ENCODE results near the gene BMP5. TPM values are rescaled to one million over a fixed set of nuclear protein-coding genes. Genes with fewer than 3 reads are reported as not detected.

BMP5 gene
- total and polyA plus RNA-seq, 2 donors (not counting 3 experiments of a cell fraction or from before 2014, with no cell fraction given): not detected

- TF ChIP-seq, protein P1, sequence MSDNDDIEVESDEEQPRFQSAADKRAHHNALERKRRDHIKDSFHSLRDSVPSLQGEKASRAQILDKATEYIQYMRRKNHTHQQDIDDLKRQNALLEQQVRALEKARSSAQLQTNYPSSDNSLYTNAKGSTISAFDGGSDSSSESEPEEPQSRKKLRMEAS (IDR thresholded peaks at IDR 0.05; ENCODE audit: insufficient read depth, insufficient read length): no peak
- TF ChIP-seq POLR2A (IDR thresholded peaks at IDR 0.05; ENCODE audit: low read depth, low read length): no peak
- TF ChIP-seq MYC (IDR thresholded peaks at IDR 0.05; ENCODE audit: low read depth, low read length): no peak
- no peak for TF ChIP-seq GATA2 (IDR thresholded peaks at IDR 0.05; ENCODE audit: insufficient read depth, insufficient read length, low read depth, low read length)
- TF ChIP-seq JUN (IDR thresholded peaks at IDR 0.05; ENCODE audit: borderline replicate concordance, insufficient read depth, insufficient read length, low read depth): no peak
- TF ChIP-seq, protein P2, sequence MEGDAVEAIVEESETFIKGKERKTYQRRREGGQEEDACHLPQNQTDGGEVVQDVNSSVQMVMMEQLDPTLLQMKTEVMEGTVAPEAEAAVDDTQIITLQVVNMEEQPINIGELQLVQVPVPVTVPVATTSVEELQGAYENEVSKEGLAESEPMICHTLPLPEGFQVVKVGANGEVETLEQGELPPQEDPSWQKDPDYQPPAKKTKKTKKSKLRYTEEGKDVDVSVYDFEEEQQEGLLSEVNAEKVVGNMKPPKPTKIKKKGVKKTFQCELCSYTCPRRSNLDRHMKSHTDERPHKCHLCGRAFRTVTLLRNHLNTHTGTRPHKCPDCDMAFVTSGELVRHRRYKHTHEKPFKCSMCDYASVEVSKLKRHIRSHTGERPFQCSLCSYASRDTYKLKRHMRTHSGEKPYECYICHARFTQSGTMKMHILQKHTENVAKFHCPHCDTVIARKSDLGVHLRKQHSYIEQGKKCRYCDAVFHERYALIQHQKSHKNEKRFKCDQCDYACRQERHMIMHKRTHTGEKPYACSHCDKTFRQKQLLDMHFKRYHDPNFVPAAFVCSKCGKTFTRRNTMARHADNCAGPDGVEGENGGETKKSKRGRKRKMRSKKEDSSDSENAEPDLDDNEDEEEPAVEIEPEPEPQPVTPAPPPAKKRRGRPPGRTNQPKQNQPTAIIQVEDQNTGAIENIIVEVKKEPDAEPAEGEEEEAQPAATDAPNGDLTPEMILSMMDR (IDR thresholded peaks at IDR 0.05; ENCODE audit: extremely low read depth in 1 of 2, insufficient read depth in 1 of 2, low read depth in 1 of 2, low read length in 2 of 2): no peak
- no peak for TF ChIP-seq EZH2 (IDR thresholded peaks at IDR 0.05; ENCODE audit: borderline replicate concordance, low read depth, low read length, severe bottlenecking)
- TF ChIP-seq FOS (IDR thresholded peaks at IDR 0.05; ENCODE audit: borderline replicate concordance, insufficient read depth, low read length): no peak
- H3K9me1 ChIP-seq (replicated peaks; ENCODE audit: control insufficient read depth, extremely low read depth, insufficient read depth, low read length): no peaks in the 10 kb centered on the region
- dilution Hi-C loops (cut with MboI; ENCODE audit: extremely low pct_ligation_motif_present, low sequenced_read_pairs): no loop called here
These were observed 145.7 kb downstream of the BMP5 start for GRCh38 chr6:55729665-55730064.

More at GRCh38 chr6:55729665-55730064, 145.7 kb downstream of the BMP5 start:
- ChIA-PET CTCF (interaction anchor here (1.0 to 1.2 kb wide), 2 partner anchors 14 to 21 kb away, joined by 3 to 4 read pairs; no protein-coding TSS in a partner anchor), POLR2A (interaction anchor here (0.7 kb wide), 1 partner anchor 176 kb away, joined by 3 read pairs; no protein-coding TSS in a partner anchor)
- Histone ChIP-seq H3K9ac (replicated peaks; ENCODE audit: extremely low read depth, insufficient read depth, low read length) (no peak overlapping the region), H3K36me3 (ENCODE audit: control insufficient read depth in 2 of 2, extremely low read depth in 1 of 2, insufficient read depth in 2 of 2, low read length in 2 of 2) (no peaks in the 10 kb centered on the region), H3K27ac (ENCODE audit: insufficient read depth, low read depth, low read length) (no peak overlapping the region), H3K4me2 (ENCODE audit: insufficient read depth, low read length) (no peak overlapping the region), H3K27me3 (ENCODE audit: control insufficient read depth in 2 of 2, insufficient read depth in 2 of 2, low read length in 2 of 2) (no peaks in the 10 kb centered on the region), H3K4me3 (replicated peaks in 1 of 3; ENCODE audit: insufficient read depth in 1 of 3, low read depth in 1 of 3, low read length in 3 of 3) (no peak overlapping the region), H4K20me1 (replicated peaks; ENCODE audit: control insufficient read depth, extremely low read depth, insufficient read depth, low read length) (no peaks in the 10 kb centered on the region), H3K4me1 (ENCODE audit: control insufficient read depth, extremely low read depth, insufficient read depth, low read length) (no peaks in the 10 kb centered on the region), H3K9me3 (replicated peaks; ENCODE audit: control insufficient read depth, insufficient read depth, low read length) (no peaks in the 10 kb centered on the region), H3K79me2 (ENCODE audit: control insufficient read depth, insufficient read depth, low read length) (no peaks in the 10 kb centered on the region), H2AFZ (ENCODE audit: low read depth, low read length) (no peak overlapping the region)
- no TSS peak for BruUV-seq (replicated peaks)
- DNase-seq (ENCODE audit: low read depth, low spot score) (no peak), FAIRE-seq (no peak)
- intact Hi-C loops (cut with micrococcal nuclease): no loop called here

Data from endothelial cell of umbilical vein (primary cell).